ENCODE measurements around the gene OR11A1. TPM values are rescaled to one million over a fixed set of nuclear protein-coding genes. Genes with fewer than 3 reads are reported as not detected.

The OR11A1 gene
- polyA plus RNA-seq, 2 of the 4 experiments (the other 2 are of a cell fraction) = not detected

DNA sequence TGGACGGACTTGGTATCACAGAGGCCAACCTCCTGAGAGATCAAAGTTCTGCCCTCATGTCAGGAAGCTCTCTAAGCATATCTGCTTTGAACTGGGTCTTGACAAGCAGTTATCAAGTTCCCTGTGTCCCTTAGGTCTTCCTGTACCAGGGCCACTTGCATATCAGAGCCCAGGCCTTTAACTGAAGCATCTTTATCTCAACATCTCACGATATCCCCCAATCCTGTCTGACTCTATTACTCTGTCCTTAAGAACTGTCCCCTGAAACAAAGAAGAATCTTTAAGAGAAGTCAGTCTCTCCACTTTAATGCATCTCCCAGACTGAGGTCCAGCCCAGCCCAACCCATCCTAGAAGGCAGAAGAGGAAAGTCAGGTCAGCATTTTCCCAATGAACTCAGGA lies 22.7 kb upstream of the OR11A1 start:
- no peak overlapping the region for H3K27ac ChIP-seq
- TF ChIP-seq FOXS1 (CRISPR knock-in tag; IDR thresholded peaks at IDR 0.05) (no peak), EHF (CRISPR knock-in tag; IDR thresholded peaks at IDR 0.05) (no peak), ZSCAN20 (CRISPR knock-in tag; IDR thresholded peaks at IDR 0.05) (no peak), RFX5 (IDR thresholded peaks at IDR 0.05) (no peak), KDM1A (IDR thresholded peaks at IDR 0.05; ENCODE audit: low read depth) (no peak), CBX8 (IDR thresholded peaks at IDR 0.05) (no peak), ZC3H11A (IDR thresholded peaks at IDR 0.05) (no peak), CTCF (IDR thresholded peaks at IDR 0.05) (no peak), HOXA7 (CRISPR knock-in tag; IDR thresholded peaks at IDR 0.05) (no peak), JUNB (IDR thresholded peaks at IDR 0.05) (no peak), HOXB5 (CRISPR knock-in tag; IDR thresholded peaks at IDR 0.05) (no peak), HDAC2 (IDR thresholded peaks at IDR 0.05) (no peak), ZNF302 (CRISPR knock-in tag; IDR thresholded peaks at IDR 0.05) (no peak), EP300 (IDR thresholded peaks at IDR 0.05) (no peak), GATA3 (IDR thresholded peaks at IDR 0.05; ENCODE audit: borderline replicate concordance) (no peak), NPAS2 (CRISPR knock-in tag; IDR thresholded peaks at IDR 0.05; ENCODE audit: borderline replicate concordance) (no peak), POLR2AphosphoS2 (conservative IDR thresholded peaks at IDR 0.05; ENCODE audit: low read length) (no peak)
- FAIRE-seq (no peak), DNase-seq (ENCODE audit: low read depth in 1 of 2, low spot score in 1 of 2) (no peak), ATAC-seq (no peak)
- H3K4me2 ChIP-seq = no peak overlapping the region
- H3K9me3 ChIP-seq = no peaks in the 10 kb centered on the region
- no peak overlapping the region for H3K4me3 ChIP-seq
- 2% methylated on average over 2 of the region's 2 CpGs for WGBS (ENCODE audit: missing lambda C conversion rate)
- POLR2A ChIA-PET = no interaction called here
- no peaks in the 10 kb centered on the region for H3K4me1 ChIP-seq
- CTCF ChIA-PET = no interaction called here

- H3K4me2 ChIP-seq = no peak overlapping the region
- ChIA-PET CTCF (no interaction called here), POLR2A (no interaction called here)
- DNase-seq (ENCODE audit: low read depth in 1 of 2, low spot score in 1 of 2) = no peak
- no peaks in the 10 kb centered on the region for H3K4me1 ChIP-seq
- TF ChIP-seq RNF2 (IDR thresholded peaks at IDR 0.05; ENCODE audit: borderline replicate concordance, low read depth) (no peak), ZNF302 (CRISPR knock-in tag; IDR thresholded peaks at IDR 0.05) (no peak), NR3C1 (IDR thresholded peaks at IDR 0.05) (no peak), CEBPB (IDR thresholded peaks at IDR 0.05) (peak in 1 of 2 experiments; percentile 70; a peak in 3 of 4 replicates)
- no peak overlapping the region for H3K27ac ChIP-seq
- no peak for ATAC-seq
- FAIRE-seq = no peak
- WGBS (ENCODE audit: missing lambda C conversion rate) = 43% methylated on average over 5 of the region's 5 CpGs
- no peaks in the 10 kb centered on the region for H3K9me3 ChIP-seq
- no peak overlapping the region for H3K4me3 ChIP-seq
Observed at GRCh38 chr6:29478740-29479139, 21.9 kb upstream of the OR11A1 start.

GRCh38 chr6:29477923-29478450 lies 21.1 kb upstream of the OR11A1 start:
- WGBS (ENCODE audit: missing lambda C conversion rate) = 14% methylated on average over 1 of the region's 5 CpGs

More at GRCh38 chr6:29477923-29478450, 21.1 kb upstream of the OR11A1 start:
- Histone ChIP-seq H3K9me3 (no peaks in the 10 kb centered on the region), H3K4me3 (no peak overlapping the region), H3K27ac (no peak overlapping the region), H3K4me2 (no peak overlapping the region), H3K4me1 (no peaks in the 10 kb centered on the region)
- FAIRE-seq (no peak), DNase-seq (ENCODE audit: low read depth in 1 of 2, low spot score in 1 of 2) (no peak), ATAC-seq (no peak)
- ChIA-PET POLR2A (no interaction called here), CTCF (no interaction called here)
- TF ChIP-seq POLR2A (IDR thresholded peaks at IDR 0.05; ENCODE audit: low read length) (0 out of 2 replicates have a peak, but pooled peaks have one; percentile 10), CHD4 (IDR thresholded peaks at IDR 0.05; ENCODE audit: borderline replicate concordance) (no peak), RCOR1 (IDR thresholded peaks at IDR 0.05; ENCODE audit: low read depth, low read length) (no peak)
- TF ChIP-seq, protein P1, sequence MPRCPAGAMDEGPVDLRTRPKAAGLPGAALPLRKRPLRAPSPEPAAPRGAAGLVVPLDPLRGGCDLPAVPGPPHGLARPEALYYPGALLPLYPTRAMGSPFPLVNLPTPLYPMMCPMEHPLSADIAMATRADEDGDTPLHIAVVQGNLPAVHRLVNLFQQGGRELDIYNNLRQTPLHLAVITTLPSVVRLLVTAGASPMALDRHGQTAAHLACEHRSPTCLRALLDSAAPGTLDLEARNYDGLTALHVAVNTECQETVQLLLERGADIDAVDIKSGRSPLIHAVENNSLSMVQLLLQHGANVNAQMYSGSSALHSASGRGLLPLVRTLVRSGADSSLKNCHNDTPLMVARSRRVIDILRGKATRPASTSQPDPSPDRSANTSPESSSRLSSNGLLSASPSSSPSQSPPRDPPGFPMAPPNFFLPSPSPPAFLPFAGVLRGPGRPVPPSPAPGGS (IDR thresholded peaks at IDR 0.05) = no peak
